GM18867 (cell line): ENCODE results near the gene MS4A14.
A peak's percentile ranks its signal among the peaks of the same experiment; 100 is the strongest.
"Not testable (repeated sequence)": the region's sequence is repeated elsewhere in the genome, so short reads cannot be mapped to it uniquely, and the experiment has no call there.

ENCODE experiments used
- ATAC-seq: cut with Tn5 transposase; IDR thresholded peaks from one replicate; pipeline ENCODE4 v1.9.1; 2021; ENCODE audit warnings: mild to moderate bottlenecking, moderate library complexity; ENCODE audit not compliant: unreplicated experiment

The MS4A14 gene

DNA sequence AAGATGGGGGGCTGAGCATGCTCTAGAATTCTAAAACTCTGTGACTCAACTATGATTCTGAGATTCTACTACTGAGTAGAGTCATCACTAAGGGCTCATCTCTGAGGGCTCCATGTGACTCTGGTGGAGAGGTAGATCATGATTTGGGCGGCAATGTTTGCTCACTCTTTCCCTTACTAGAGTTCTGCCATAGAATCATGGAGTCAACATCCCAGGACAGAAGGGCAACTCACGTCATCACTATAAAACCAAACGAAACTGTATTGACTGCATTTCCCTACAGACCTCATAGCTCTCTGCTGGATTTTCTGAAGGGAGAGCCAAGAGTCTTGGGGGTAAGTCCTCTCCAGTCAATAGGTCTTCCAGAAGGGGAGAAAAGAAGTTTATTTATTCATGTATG lies at the start of gene MS4A14:
Gene MS4A14, plus strand, starts transcription at position 78 of the 400 bp plus-strand sequence. Its CDS starts 120 bp downstream, at position 198.
- ATAC-seq = peak; percentile 24

DNA sequence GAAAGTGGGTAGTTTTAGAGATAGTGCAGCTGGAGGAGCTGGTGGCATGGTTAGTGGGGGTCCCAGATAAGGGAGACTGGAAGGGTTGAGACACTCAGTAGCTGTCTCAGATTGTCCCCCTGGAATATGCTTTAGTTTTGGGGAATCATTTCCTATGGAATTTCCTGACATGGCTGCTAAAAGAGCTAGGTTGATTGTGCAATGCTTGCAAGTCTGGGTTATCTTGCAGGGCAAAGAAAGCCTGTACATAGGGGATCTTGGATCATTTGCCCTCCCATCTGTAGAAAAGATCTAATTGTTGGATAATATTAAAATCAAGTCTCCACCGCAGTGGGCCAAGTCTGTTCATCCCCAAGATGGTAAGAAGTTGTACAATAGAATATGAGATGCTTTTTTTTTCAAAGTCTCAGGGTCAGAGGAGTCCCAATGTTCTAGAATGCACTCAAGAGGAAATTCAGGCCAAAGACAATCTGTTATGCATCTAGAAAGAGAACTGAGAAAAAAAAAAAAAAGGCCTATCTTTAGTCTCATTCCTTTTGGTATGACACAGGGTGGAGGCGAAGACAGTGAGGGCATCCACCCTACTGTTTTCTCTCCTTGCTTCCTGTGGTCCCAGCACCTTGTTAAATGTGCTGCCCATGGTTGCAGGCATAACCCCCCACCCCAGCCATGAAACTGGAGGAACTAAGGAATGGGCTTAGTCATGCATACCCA lies 49.0 kb upstream of the MS4A14 start:
- peak; percentile 50 for ATAC-seq

- no peak for ATAC-seq
Measured at GRCh38 chr11:60348116-60348515, 48.1 kb upstream of the MS4A14 start.

DNA sequence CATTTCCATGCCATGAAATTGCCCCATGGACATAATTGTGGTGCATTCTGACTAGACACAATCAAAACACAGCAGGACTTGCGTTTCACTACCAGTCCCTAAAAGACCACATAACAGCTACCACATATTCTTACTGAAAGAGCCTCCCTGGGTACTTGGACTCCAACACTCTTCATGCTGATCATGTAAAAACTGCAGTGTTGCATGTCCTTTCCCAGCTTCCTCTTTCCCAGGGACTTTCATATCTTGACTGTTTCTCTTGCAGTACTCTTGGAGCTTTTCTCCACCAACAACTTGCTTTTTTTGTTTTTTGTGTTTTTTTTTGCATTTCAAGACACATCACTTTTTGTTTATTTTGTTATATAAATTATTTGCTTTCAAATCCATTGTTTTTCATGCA lies 46.3 kb upstream of the MS4A14 start:
- no peak for ATAC-seq

GRCh38 chr11:60357771-60358170 lies 38.5 kb upstream of the MS4A14 start:
- no peak for ATAC-seq

GRCh38 chr11:60360621-60361020 lies 35.6 kb upstream of the MS4A14 start:
- ATAC-seq = no peak

GRCh38 chr11:60362241-60362640 lies 34.0 kb upstream of the MS4A14 start:
- no peak for ATAC-seq

DNA sequence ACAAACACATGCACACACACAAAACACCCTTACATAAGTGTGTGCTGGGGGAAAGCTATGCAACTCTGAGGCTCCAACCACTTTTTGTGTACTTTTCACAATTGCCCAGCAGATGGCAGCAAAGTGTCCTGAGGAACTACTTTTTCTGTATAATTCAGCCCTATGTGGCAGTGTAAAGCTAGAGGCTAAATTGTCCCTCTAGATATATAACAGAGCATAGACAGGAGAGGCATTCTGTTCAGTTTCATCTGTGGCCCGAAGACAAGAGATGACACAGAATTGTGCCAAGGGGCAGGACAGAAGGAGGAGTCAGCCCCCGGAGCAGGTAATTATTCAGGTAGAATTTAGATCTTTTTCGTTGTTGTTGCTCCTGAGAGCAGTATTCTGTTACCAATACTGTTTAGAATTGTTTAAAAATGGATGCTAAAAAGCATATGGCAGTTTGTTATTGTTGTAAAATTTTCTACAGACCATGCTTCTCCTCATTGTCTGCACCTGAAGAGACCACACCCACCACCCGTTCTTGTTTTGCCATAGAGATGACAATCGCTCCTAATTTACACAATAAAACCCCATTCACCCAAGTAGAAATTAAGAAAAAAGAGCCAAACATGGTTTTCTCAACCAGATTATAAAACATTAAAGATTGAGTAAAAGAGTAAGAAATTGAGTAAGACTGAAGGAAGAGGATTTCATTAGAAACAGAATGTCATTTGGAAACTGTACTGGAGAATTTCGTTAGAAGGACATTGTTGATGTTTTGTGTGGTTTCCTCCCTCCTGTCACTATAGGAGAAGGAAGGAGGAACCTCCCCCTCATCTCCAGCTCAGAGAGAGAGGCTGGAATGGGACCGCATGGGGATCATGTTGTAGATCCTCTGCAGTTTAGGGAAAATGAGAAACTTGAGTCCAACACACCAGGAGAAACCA lies 32.5 kb upstream of the MS4A14 start:
- ATAC-seq = peak; percentile 63

DNA sequence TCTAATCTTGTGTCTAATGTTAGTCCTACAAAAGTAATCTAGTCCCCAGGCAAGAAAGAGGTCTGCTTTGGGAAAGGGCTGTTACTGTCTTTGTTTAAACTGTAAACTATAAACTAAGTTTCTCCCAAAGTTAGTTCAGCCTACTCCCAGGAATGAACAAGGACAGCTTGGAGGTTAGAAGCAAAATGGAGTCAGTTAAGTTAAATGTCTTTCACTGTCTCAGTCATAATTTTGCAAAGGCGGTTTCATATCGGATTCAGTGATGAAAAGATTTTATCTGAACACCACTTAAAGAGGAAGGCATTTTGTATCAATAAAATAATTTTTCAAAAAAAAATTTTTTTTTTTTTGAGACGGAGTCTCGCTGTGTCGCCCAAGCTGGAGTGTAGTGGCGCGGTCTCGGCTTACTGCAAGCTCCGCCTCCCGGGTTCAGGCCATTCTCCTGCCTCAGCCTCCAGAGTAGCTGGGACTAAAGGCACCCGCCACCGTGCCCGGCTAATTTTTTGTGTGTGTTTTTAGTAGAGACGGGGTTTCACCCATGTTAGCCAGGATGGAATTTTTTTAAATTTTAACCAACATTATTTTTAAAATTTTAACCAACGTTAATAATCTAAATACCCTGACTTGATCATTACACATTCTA lies 29.9 kb upstream of the MS4A14 start:
- ATAC-seq = not testable (repeated sequence)

DNA sequence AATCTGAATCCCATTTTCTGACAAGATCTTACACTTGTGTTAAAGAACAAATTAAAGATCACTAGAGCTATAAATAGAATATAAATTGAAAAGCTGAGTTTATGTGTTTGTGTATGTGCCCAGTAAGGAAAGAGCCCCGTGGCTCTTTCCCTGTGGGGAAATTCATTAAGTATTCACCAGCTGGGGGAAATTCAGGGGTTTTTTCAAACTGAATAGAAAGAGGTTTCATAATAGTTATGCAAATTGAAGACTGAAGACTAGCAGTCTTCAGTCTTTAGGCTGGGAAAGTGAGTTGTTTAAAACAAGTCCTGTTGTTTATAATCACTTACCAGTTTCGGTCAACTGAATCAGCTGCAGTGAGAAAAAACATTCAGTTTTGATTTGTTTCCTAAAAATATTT lies 29.2 kb upstream of the MS4A14 start:
- ATAC-seq = peak; percentile 88

DNA sequence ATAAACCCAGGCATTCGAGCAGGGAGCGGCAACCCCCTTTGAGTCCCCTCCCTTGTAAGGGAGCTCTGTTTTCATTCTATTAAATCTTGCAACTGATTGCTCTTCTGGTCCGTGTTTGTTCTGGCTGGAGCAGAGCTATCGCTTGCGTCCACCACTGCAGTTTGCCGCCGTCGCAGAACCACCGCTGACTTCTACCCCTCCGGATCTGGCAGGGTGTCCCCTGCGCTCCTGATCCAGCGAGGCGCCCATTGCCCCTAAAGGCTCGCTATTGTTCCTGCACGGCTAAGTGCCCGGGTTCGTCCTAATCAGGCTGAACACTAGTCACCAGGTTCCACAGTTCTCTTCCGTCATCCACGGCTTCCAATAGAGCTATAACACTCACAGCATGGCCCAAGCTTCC lies 28.4 kb upstream of the MS4A14 start:
- no peak for ATAC-seq

GRCh38 chr11:60370252-60370810 lies 25.9 kb upstream of the MS4A14 start:
- ATAC-seq = no peak

GRCh38 chr11:60370811-60371298 lies 25.4 kb upstream of the MS4A14 start:
- ATAC-seq = no peak

DNA sequence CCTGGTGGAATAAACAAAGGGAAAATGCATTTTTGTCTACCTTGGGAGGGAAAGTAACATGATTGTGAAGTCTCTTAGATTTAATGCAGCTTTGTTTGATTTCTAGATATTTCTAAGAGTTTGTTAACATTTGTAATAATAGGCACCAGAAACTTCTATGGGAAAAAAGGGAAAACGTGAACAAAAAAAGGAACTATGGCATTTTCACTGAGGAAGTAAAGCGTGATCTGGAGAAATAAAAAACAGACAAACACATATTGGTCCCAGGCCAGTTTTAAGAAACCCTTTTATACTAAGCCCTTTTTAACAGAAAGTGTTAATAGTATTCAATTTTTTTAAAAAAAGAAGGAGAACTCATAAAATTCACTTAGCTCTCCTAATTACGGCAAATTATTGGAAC lies 24.9 kb upstream of the MS4A14 start:
- ATAC-seq = no peak

- ATAC-seq = no peak
Measured at GRCh38 chr11:60371854-60372253, 24.4 kb upstream of the MS4A14 start.

DNA sequence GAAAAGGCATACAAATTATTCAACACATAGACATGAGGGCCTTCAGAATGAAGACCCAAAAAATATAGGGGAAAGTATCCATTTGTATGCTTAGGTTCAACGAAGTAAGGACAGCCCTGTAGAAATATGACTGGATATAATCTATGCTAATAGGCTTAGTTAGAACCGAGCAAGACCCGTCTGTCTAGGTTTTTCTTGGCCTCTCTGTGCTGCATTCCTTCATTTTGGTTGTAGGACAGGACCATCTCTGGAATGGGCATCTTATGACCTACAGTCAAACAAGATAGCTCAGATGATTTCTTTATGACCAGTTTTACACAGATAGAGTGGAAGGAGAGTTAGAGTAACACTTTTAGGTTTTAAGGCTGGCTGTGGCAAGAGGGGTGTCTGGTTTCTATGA lies 23.5 kb upstream of the MS4A14 start:
- ATAC-seq = no peak

DNA sequence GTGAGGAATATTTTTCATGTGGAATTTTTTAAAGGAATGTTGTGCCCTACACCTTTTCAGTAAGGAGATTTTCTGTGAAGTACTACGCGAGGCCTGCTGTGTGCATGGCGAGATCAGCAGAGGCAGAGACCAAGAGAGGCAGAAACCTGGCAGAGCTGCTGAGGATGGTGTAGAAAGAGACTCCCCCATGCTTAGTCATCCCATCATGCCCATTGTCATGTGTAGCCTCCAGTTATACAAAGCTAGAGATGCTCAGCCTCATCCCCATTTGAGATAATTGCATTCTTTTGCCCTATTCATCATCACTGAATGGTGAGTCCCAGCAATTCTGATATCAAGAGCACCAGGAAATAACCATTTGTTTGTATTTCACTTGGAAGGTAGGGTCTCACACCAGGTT lies 20.9 kb upstream of the MS4A14 start:
- ATAC-seq = no peak

DNA sequence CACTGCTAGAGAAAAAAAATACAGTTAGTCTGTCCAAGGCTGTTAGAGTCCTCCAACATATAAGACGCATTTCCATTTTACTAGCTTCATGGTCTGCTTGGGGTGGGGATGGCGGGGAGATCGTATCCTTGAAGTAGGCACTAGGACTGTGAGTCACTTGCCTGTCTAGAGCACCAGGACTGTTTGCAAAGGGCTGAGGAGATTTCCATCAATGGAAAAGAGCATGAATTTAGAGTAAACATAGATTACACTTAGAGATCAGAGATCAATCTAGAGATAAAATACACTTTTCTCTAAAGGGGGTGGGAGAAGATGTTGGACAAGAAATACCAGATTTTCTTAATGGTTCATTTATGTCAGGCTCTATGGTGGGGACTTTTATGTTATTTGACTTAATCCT lies 19.7 kb upstream of the MS4A14 start:
- no peak for ATAC-seq

DNA sequence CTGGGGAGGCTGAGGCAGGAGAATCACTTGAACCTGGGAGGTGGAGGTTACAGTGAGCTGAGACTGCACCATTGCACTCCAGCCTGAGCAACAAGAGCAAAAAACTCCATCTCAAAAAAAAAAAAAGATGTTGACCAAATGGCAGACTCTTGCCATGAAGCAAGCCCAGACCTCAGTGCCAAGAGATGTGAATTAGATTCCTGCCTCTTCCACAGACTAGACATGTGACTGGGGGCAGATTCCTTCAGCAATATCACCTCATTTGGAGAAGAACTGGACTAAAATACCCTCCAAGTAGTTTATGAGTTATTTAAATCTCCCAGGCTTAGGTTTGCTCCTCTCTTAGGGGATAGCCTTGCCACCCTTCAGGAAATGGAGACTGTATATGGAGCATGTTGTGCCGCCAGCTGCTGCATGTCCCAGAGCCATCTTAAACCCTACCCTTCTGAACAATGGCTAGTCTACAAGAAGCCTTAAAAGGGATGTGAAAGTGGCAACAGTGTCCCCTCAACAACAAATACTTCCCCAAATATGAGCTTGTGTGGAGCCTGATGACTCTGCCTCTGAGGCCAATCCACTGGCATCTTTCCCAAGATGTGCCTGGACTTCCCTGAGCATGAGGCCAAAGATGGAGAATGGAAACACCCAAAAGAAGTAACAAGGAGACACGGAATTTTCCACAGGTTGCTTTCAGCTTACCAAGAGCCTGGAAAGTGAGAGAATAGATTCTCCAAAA lies 18.7 kb upstream of the MS4A14 start:
- ATAC-seq = peak; percentile 54

DNA sequence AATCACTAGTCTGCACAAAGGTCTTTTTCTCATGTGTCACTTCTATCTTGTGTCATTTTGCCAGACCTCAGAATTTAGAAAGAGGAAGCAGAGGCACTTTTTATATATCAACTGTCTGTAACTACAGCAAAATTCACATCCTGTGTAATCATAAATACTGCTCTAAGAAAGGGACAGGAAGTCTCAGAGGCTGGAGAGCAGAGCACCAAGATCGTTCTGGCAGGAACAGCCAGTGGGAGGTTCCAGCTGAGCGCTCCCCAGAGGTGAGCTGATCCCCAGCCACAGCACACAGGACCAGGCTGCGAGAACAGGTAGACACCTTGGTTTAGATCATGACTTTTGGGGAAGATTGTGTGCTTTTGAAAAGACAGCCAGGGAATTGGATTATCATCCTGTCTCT lies 17.9 kb upstream of the MS4A14 start, which contains the start of gene MS4A7:
Gene MS4A7, plus strand, starts transcription at position 179 of the 400 bp plus-strand sequence. CDS start 4,610 bp downstream, outside the sequence.
- peak; percentile 92 for ATAC-seq
